Uterus (tissue), 4 donors: Measurements from ENCODE around the gene PACC1. TPM values are rescaled to one million over a fixed set of nuclear protein-coding genes. Genes with fewer than 3 reads are reported as not detected.
"Not testable (repeated sequence)": the region's sequence is repeated elsewhere in the genome, so short reads cannot be mapped to it uniquely, and the experiment has no call there.

Experiments
- DNase-seq, 2 donors: peaks; one replicate each; pipeline ENCODE4 v3.0.0-alpha.2; 2019 to 2020
- H3K27ac ChIP-seq, 2 donors: fragments of 200-600 bp; sonication (generic); 1 replicate in 1 of 2; 2 replicates in 1 of 2; pipeline ENCODE4 v1.5.1; 2016 to 2018
- H3K27me3 ChIP-seq, 2 donors: fragments of 200-600 bp; sonication (generic); one replicate each; pipeline ENCODE4 v1.5.1; 2018 to 2019; ENCODE audit warnings: control low read depth in 1 of 2
- H3K36me3 ChIP-seq, 2 donors: fragments of 200-600 bp; sonication (generic); one replicate each; pipeline ENCODE4 v1.5.1; 2019; ENCODE audit warnings: control low read depth in 1 of 2
- H3K4me1 ChIP-seq, 2 donors: fragments of 200-600 bp; sonication (generic); one replicate each; pipeline ENCODE4 v1.5.1; 2018 to 2019; ENCODE audit warnings: control low read depth in 1 of 2
- H3K4me3 ChIP-seq, 2 donors: fragments of 200-600 bp; sonication (generic); 1 replicate in 1 of 2; 2 replicates in 1 of 2; pipeline ENCODE4 v1.5.1; 2018 to 2019; ENCODE audit warnings: mild to moderate bottlenecking in 1 of 2
- H3K9me3 ChIP-seq, 2 donors: fragments of 200-600 bp; sonication (generic); one replicate each; pipeline ENCODE4 v1.5.1; 2019; ENCODE audit warnings: control low read depth in 1 of 2
- CTCF ChIP-seq, 4 experiments: fragments of 200-600 bp in 2 of 4; fragments of 450-650 bp in 2 of 4; sonication (generic) in 2 of 4; IDR thresholded peaks; one replicate each; pipeline ENCODE4 v1.5.1; 2016 to 2019; ENCODE audit warnings: antibody characterized with exemption in 4 of 4, mild to moderate bottlenecking in 2 of 4, moderate library complexity in 1 of 4
- POLR2A ChIP-seq, 2 donors: fragments of 450-650 bp; IDR thresholded peaks; one replicate each; pipeline ENCODE4 v1.6.1; 2016; ENCODE audit warnings: antibody characterized with exemption in 2 of 2, mild to moderate bottlenecking in 1 of 2, moderate library complexity in 1 of 2
- intact Hi-C: fragments of 100-400 bp; cut with DNase I; formaldehyde crosslinking; loops from one replicate; pipeline ENCODE4 v1.15.1; 2023; ENCODE audit warnings: low total_unique reads
- total RNA-seq, 4 donors: library from RNA; depleted of rRNA in 3 of 4; stranded (reverse); fragments of >200 nt in 3 of 4; gene quantifications; one replicate each; pipeline versions ENCODE4 v1.1.0 to v1.2.4, GENCODE V29; 2014 to 2023
- donor health status: DM: yes; HTN: yes; CAD: no.

Gene PACC1
- total RNA-seq, 4 donors from 2014 or later, result 1.5 to 10.9 (median 7.2) TPM

- H3K4me3 ChIP-seq, result no peak overlapping the region
- intact Hi-C loops, result no loop called here
Observed at GRCh38 chr1:212401042-212401441, 13.6 kb downstream of the PACC1 start.

GRCh38 chr1:212397171-212397570 lies 17.5 kb downstream of the PACC1 start:
- no peak overlapping the region for H3K27ac ChIP-seq
- H3K9me3 ChIP-seq, result peaks cover 0 to 5% of the 10 kb centered on the region in 2 donors
- H3K4me1 ChIP-seq, result no peaks in the 10 kb centered on the region
- no peaks in the 10 kb centered on the region for H3K36me3 ChIP-seq
- intact Hi-C loops, result no loop called here
- no peaks in the 10 kb centered on the region for H3K27me3 ChIP-seq
- no peak overlapping the region for H3K4me3 ChIP-seq
- TF ChIP-seq POLR2A (IDR thresholded peaks at IDR 0.05) (no peak), CTCF (IDR thresholded peaks at IDR 0.05) (no peak)
- DNase-seq, result no peak

More at GRCh38 chr1:212401042-212401441, 13.6 kb downstream of the PACC1 start:
- Histone ChIP-seq H3K9me3 (peaks cover 0 to 5% of the 10 kb centered on the region in 2 donors), H3K27ac (no peak overlapping the region), H3K36me3 (no peaks in the 10 kb centered on the region), H3K4me1 (no peaks in the 10 kb centered on the region), H3K27me3 (no peaks in the 10 kb centered on the region)
- TF ChIP-seq POLR2A (IDR thresholded peaks at IDR 0.05) (no peak), CTCF (IDR thresholded peaks at IDR 0.05) (no peak)
- no peak for DNase-seq

DNA sequence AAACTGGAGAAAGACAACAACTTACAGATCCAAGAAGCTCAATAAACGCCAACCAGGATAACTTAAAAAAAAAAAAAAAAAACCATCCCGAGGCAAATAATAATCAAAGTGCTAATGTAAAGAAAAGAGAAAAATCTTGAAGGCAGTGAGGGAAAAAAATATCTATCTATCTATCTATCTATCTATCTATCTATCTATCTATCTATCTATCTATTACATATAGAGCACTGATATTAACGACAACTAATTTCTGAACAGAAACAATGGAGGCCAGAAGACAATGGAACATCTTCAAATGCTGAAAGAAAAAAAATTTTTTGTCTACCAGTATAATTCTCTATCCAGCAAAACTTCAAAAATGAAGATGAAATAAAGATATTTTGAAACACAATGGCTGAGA lies 18.0 kb downstream of the PACC1 start:
- H3K9me3 ChIP-seq, result peaks cover 0 to 5% of the 10 kb centered on the region in 2 donors
- H3K4me3 ChIP-seq, result no peak overlapping the region
- H3K36me3 ChIP-seq, result no peaks in the 10 kb centered on the region
- intact Hi-C loops, result no loop called here
- no peaks in the 10 kb centered on the region for H3K4me1 ChIP-seq
- no peaks in the 10 kb centered on the region for H3K27me3 ChIP-seq
- DNase-seq, result no peak
- TF ChIP-seq CTCF (IDR thresholded peaks at IDR 0.05) (no peak), POLR2A (IDR thresholded peaks at IDR 0.05) (no peak)
- no peak overlapping the region for H3K27ac ChIP-seq

DNA sequence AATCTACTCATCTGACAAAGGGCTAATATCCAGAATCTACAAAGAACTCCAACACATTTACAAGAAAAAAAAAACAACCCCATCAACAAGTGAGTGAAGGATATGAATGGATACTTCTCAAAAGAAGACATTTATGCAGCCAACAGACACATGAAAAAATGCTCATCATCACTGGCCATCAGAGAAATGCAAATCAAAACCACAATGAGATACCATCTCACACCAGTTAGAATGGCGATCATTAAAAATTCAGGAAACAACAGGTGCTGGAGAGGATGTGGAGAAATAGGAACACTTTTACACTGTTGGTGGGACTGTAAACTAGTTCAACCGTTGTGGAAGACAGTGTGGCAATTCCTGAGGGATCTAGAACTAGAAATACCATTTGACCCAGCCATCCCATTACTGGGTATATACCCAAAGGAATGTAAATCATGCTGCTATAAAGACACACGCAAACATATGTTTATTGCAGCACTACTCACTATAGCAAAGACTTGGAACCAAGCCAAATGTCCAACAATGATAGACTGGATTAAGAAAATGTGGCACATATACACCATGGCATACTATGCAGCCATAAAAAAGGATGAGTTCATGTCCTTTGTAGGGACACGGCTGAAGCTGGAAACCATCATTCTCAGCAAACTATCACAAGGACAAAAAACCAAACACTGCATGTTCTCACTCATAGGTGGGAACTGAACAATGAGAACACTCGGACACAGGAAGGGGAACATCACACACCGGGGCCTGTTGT lies 18.8 kb downstream of the PACC1 start:
- intact Hi-C loops, H3K4me3 ChIP-seq, DNase-seq, H3K36me3 ChIP-seq, H3K9me3 ChIP-seq, H3K27ac ChIP-seq, H3K27me3 ChIP-seq, H3K4me1 ChIP-seq: not testable (repeated sequence)

DNA sequence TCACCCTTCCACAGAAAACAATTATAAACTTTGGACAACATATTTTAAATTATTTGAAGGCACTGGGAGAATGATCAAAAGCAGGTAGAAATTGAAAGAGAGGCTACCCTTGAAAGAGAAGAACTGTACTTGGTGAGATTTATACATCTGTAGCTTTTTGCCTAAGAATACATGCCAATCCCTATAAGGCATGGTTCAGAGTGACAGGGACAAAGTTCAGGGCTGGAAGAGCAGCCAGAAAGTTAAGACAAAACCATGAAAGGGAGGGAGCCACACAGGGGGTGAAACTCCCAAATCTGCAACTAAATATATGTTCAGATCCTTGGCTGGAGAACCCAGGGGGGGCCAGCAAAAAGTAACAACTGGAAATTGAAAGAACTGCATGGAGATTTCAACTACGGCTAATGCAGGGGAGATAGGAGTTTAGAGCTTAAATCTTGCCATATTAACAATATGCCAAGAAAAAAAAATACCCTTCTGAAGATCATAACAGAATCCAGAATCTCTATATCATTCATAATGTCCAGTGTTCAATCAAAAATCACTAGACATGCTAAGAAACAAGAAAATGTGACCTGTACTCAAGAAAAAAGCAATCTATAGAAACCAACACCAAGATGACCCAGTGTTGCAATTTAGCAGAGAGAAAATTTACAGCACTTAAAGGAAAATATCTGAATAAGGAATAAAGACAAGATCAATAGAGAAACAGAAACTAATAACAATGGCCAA lies 25.5 kb downstream of the PACC1 start:
- TF ChIP-seq POLR2A (IDR thresholded peaks at IDR 0.05) (no peak), CTCF (IDR thresholded peaks at IDR 0.05) (no peak)
- no peak overlapping the region for H3K27ac ChIP-seq
- no peaks in the 10 kb centered on the region for H3K4me1 ChIP-seq
- H3K4me3 ChIP-seq, result no peak overlapping the region
- no peak for DNase-seq
- no peaks in the 10 kb centered on the region for H3K27me3 ChIP-seq
- H3K9me3 ChIP-seq, result no peaks in the 10 kb centered on the region
- H3K36me3 ChIP-seq, result no peaks in the 10 kb centered on the region
- intact Hi-C loops, result no loop called here
